ENCODE data around the gene AQP3.

The AQP3 gene

DNA sequence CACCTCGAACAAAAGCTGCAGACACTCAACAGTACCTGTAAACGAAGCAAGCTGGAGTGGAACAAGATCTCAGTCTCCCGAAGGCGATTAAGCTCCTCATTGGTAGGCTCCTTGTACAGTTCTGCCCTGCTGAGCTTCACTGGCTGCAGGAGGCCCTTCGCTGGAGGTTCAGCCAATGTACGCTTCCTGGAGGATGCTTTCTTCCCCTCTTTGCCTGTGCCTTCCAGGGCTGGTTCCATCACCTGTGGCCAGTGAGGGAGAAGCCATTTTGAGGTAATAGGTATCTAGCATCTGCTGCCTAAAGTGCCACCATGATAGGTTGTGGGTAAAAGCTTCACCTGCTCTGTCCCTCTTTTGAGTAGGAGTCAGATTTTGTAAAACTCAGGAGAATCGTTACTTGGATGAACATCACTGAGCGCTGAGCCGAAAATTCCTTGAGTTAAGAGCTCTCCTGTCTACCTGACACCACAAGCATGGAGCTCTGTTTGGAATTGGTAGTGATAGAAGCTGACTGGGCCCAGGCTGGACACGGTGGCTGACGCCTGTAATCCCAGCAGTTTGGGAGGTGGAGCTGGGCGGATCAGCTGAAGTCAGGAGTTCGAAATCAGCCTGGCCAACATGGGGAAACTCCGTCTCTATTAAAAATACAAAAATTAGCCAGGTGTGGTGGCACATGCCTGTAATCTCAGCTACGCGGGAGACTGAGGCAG is 24.9 kb upstream of the AQP3 start:
- Histone ChIP-seq H2AFZ (ENCODE audit: low read length, unreplicated experiment) (no peak overlapping the region), H3K4me1 (ENCODE audit: control insufficient read depth, insufficient read depth, low read length, unreplicated experiment) (peaks cover 18% of the 10 kb centered on the region), H3K79me2 (ENCODE audit: control insufficient read depth, insufficient read depth, low read length, unreplicated experiment) (peaks cover 27% of the 10 kb centered on the region), H3K36me3 (ENCODE audit: insufficient read depth, low read length) (peaks cover 10% of the 10 kb centered on the region), H3K4me3 (ENCODE audit: low read depth, low read length) (peak overlapping the region; percentile 90), H3K27me3 (ENCODE audit: insufficient read depth, low read length) (no peaks in the 10 kb centered on the region), H3K27ac (ENCODE audit: low read depth, low read length) (no peak overlapping the region)

DNA sequence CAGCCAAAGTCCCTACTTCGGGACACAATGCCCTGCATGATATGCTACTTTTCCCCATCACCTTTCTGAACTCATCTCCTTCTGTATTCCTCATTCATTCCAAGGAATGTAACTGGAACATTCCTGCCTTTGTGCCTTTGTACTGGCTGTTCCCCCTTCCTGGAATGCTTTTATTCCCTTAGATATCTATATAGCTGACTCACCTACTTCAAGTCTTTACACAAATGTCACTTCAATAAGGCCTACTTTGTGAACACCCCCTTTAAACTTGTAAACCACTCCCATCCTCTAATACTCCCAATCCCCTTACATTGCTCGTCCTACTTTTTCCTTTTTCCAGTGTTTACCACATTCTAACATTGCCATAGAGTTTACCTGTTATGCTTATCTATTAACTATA is 24.0 kb upstream of the AQP3 start:
- H3K79me2 ChIP-seq (ENCODE audit: control insufficient read depth, insufficient read depth, low read length, unreplicated experiment), result peaks cover 27% of the 10 kb centered on the region
- H3K36me3 ChIP-seq (ENCODE audit: insufficient read depth, low read length), result peaks cover 12% of the 10 kb centered on the region
- H3K27me3 ChIP-seq (ENCODE audit: insufficient read depth, low read length), result no peaks in the 10 kb centered on the region
- no peak overlapping the region for H2AFZ ChIP-seq (ENCODE audit: low read length, unreplicated experiment)
- H3K4me3 ChIP-seq (ENCODE audit: low read depth, low read length), result peak overlapping the region; percentile 19; the same call in 1 of the 2 replicates
- no peak overlapping the region for H3K27ac ChIP-seq (ENCODE audit: low read depth, low read length)
- peaks cover 18% of the 10 kb centered on the region for H3K4me1 ChIP-seq (ENCODE audit: control insufficient read depth, insufficient read depth, low read length, unreplicated experiment)

DNA sequence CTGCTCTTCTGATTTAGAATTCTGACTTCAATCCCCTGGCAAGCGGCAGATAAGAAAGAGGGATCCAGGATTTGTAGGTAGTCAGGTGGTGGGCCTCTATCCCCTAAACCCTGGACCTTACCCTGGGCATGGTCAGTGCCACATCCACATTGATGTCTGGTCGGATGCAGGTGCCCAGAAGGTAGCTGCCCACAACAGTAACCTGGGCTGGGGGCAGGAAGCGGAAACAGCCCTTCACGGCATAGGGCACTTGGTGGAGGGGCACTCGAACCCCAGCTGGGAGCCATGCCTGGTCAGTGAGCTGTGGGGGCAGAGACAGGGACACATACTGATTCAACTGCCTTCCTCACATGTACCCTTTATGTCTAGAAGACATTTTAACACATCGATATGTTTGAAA is 22.5 kb upstream of the AQP3 start:
- no peak overlapping the region for H3K27ac ChIP-seq (ENCODE audit: low read depth, low read length)
- H2AFZ ChIP-seq (ENCODE audit: low read length, unreplicated experiment), result no peak overlapping the region
- H3K4me1 ChIP-seq (ENCODE audit: control insufficient read depth, insufficient read depth, low read length, unreplicated experiment), result peaks cover 18% of the 10 kb centered on the region
- H3K36me3 ChIP-seq (ENCODE audit: insufficient read depth, low read length), result peaks cover 14% of the 10 kb centered on the region
- H3K4me3 ChIP-seq (ENCODE audit: low read depth, low read length), result no peak overlapping the region
- peaks cover 27% of the 10 kb centered on the region for H3K79me2 ChIP-seq (ENCODE audit: control insufficient read depth, insufficient read depth, low read length, unreplicated experiment)
- no peaks in the 10 kb centered on the region for H3K27me3 ChIP-seq (ENCODE audit: insufficient read depth, low read length)

DNA sequence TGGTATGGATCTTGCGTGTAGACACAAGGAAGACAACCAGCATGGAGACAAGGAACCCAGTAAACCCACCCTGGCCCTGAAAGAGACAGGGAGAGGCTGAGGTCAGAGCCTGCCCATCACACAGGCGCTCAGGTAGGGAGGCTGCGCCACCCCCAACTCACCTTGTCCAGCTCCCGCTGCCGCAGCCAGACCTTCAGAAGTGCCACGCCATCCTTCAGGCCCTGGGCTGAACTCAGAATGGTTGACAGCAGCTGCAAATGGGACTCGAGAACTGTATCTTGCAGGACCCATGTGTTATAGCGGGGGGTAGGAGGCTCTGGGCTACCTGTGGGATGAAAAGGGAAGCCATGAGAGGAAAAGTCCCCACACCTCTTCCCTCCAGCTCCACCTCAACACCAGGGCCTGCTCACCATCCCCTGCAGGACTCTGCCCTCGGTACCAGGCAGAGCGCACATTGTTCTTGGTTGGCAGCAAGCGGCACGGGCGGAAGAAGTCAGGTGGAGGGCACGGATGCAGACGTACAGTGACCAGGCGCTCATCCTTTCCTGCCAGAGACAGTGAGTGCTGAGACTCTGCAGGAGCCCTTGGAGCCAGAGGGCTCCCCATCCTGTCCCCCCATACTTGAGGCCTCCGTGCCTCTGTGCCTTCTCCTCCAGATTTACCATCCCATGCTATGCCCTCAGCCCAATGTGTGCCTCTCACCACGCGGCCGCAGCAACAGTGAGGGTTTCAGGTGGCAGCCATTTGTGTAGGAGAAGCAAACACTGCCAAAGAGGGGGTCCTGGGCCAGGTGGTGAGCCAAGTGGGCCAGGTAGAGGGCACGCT is 21.6 kb upstream of the AQP3 start:
- Histone ChIP-seq H3K79me2 (ENCODE audit: control insufficient read depth, insufficient read depth, low read length, unreplicated experiment) (peaks cover 24% of the 10 kb centered on the region), H2AFZ (ENCODE audit: low read length, unreplicated experiment) (no peak overlapping the region), H3K36me3 (ENCODE audit: insufficient read depth, low read length) (peaks cover 16% of the 10 kb centered on the region), H3K27ac (ENCODE audit: low read depth, low read length) (no peak overlapping the region), H3K27me3 (ENCODE audit: insufficient read depth, low read length) (no peaks in the 10 kb centered on the region), H3K4me1 (ENCODE audit: control insufficient read depth, insufficient read depth, low read length, unreplicated experiment) (peaks cover 15% of the 10 kb centered on the region), H3K4me3 (ENCODE audit: low read depth, low read length) (no peak overlapping the region)

DNA sequence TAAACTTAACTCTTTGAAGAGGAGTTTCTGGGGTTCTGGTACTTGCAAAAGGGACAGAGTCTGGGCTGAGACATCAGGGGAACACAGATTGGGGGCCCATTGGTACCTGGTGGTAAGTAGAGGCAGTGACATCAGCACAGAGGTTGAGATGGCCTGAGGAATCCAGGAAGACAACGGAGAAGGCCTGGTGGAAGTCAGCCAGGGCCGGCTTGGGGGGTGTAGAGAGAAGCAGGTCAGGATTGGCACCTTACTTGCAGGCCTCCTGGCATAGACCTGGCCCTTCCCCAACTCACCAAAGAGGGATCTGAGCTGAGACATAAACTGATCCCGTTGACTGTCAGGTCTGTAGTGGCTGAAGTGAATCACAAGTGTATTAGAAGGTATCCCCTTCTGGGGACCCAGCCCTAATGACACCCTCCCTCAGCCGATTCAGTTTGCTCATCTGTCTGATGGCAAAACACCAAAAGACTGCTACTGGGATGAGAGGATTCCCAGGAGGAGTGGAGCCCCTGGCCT is 20.9 kb upstream of the AQP3 start:
- peaks cover 20% of the 10 kb centered on the region for H3K79me2 ChIP-seq (ENCODE audit: control insufficient read depth, insufficient read depth, low read length, unreplicated experiment)
- H3K27me3 ChIP-seq (ENCODE audit: insufficient read depth, low read length), result no peaks in the 10 kb centered on the region
- no peak overlapping the region for H2AFZ ChIP-seq (ENCODE audit: low read length, unreplicated experiment)
- no peak overlapping the region for H3K4me3 ChIP-seq (ENCODE audit: low read depth, low read length)
- H3K36me3 ChIP-seq (ENCODE audit: insufficient read depth, low read length), result peaks cover 16% of the 10 kb centered on the region
- H3K27ac ChIP-seq (ENCODE audit: low read depth, low read length), result no peak overlapping the region
- peaks cover 15% of the 10 kb centered on the region for H3K4me1 ChIP-seq (ENCODE audit: control insufficient read depth, insufficient read depth, low read length, unreplicated experiment)

DNA sequence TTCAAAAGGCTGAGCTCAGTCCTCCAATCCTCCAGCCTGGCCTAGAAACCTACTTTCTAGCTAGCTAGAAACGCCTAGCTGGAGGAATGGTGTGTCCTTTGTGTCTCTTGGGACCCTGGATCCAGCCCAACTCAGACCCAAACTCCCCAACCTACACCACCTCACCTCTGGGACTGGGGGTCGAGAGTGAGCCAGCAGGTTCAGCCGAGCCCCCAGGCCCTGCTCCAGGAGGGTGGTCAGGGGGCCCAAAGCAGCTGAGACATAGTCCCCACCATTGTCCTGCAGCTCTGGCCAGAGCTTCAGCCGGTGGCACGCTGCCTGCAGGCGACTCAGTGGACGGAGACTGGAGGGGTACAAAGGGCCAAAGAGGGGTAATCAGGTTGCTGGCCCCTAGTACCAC is 20.1 kb upstream of the AQP3 start:
- H3K4me3 ChIP-seq (ENCODE audit: low read depth, low read length), result no peak overlapping the region
- H3K4me1 ChIP-seq (ENCODE audit: control insufficient read depth, insufficient read depth, low read length, unreplicated experiment), result peaks cover 14% of the 10 kb centered on the region
- no peaks in the 10 kb centered on the region for H3K27me3 ChIP-seq (ENCODE audit: insufficient read depth, low read length)
- peaks cover 13% of the 10 kb centered on the region for H3K79me2 ChIP-seq (ENCODE audit: control insufficient read depth, insufficient read depth, low read length, unreplicated experiment)
- no peak overlapping the region for H3K27ac ChIP-seq (ENCODE audit: low read depth, low read length)
- peaks cover 16% of the 10 kb centered on the region for H3K36me3 ChIP-seq (ENCODE audit: insufficient read depth, low read length)
- H2AFZ ChIP-seq (ENCODE audit: low read length, unreplicated experiment), result no peak overlapping the region

DNA sequence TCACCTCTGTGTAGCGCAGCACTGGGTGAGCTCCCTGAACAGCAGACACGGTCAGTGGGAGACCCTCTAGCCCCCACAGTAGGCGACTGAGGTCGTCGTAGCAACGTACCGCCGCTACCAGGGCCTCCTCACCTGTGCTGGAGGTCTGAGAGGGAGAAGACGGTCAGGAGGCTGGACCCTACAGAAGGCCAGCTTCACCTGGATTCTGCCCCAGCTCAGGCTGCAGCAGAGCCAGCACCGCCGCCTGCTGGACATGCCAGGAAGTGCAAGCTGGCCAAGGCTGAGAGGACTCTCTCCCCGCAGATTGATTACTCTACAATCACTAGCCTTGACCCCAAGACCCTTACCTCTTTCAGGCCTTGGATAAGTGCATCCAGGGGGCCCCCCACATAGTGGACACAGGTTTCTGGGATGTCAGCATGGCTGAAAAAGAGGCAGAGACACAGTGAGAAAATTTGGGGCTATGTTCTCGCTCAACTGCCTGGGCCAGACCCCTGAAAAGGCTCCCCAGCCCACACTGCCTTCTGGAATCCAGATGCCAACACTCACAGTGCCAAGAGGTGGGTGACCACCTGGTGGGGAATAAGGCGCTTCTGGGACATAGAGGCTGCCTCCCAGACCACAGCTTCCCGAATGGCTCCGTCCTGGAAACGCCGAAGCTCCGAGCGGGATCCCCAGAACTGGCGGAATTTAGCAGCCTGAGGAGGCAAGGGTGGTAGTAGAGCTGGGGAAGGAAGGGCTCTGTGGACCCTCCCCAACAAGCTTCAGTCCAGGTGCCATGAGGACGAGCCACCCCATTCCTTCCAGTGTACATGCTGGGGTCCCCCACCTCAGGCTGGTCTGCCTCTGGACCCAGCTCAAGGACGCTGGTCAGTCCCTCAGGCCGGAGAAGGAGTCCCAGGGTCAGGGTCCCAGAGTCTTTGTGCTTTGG is 19.4 kb upstream of the AQP3 start:
- Histone ChIP-seq H3K4me3 (ENCODE audit: low read depth, low read length) (no peak overlapping the region), H3K27ac (ENCODE audit: low read depth, low read length) (no peak overlapping the region), H3K27me3 (ENCODE audit: insufficient read depth, low read length) (no peaks in the 10 kb centered on the region), H2AFZ (ENCODE audit: low read length, unreplicated experiment) (no peak overlapping the region), H3K36me3 (ENCODE audit: insufficient read depth, low read length) (peaks cover 16% of the 10 kb centered on the region), H3K4me1 (ENCODE audit: control insufficient read depth, insufficient read depth, low read length, unreplicated experiment) (peaks cover 7% of the 10 kb centered on the region), H3K79me2 (ENCODE audit: control insufficient read depth, insufficient read depth, low read length, unreplicated experiment) (peaks cover 6% of the 10 kb centered on the region)

DNA sequence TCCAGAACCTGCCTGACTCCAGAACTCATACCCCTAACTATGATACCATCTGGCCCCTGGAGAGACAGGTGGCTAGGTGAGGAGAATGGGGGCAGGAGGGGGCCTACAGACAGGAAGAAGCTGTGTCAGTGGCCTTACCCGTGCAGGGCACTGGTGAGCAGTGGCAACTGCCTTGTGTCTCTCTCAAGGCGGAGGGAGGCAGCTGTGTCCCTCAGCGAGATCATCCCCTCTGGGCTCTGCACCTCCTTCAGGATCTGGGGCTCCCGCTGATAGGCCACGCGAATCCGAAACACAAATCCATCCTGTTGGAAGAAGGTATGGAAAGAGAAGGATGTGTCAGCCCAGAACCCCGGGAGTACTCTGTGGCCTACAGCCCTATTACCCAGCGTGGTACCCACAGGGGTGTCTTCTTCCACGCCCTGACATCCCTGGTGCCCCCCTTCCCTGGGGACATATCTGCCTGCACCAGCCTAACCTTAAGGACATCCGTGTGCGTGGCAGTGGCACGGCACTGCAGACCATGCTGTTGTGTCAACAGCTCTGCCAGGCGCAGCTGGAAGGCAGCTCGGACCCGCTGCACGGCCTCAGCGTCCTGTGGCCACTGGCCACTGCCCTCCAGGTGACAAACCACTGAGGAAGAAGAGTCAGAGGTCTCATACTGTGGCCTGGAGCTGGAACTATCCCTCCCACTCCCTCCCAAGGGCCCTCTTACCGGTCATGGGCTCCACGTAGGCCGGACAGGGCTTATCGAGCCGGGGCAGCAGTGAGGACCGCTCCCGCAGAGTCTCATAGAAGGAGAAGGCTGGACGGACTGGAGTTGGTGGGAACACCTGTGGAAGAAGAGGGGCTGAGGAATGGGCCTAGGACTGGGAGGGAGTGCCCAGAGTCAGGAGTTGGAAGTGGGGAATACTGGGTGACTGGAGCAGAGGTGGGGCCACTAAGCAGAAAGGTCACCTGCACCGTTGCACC is 18.5 kb upstream of the AQP3 start:
- Histone ChIP-seq H3K4me1 (ENCODE audit: control insufficient read depth, insufficient read depth, low read length, unreplicated experiment) (no peaks in the 10 kb centered on the region), H3K79me2 (ENCODE audit: control insufficient read depth, insufficient read depth, low read length, unreplicated experiment) (peaks cover under 1% of the 10 kb centered on the region), H2AFZ (ENCODE audit: low read length, unreplicated experiment) (no peak overlapping the region), H3K36me3 (ENCODE audit: insufficient read depth, low read length) (peaks cover 10% of the 10 kb centered on the region; the same call in 1 of the 2 replicates), H3K4me3 (ENCODE audit: low read depth, low read length) (no peak overlapping the region), H3K27me3 (ENCODE audit: insufficient read depth, low read length) (no peaks in the 10 kb centered on the region), H3K27ac (ENCODE audit: low read depth, low read length) (no peak overlapping the region)

DNA sequence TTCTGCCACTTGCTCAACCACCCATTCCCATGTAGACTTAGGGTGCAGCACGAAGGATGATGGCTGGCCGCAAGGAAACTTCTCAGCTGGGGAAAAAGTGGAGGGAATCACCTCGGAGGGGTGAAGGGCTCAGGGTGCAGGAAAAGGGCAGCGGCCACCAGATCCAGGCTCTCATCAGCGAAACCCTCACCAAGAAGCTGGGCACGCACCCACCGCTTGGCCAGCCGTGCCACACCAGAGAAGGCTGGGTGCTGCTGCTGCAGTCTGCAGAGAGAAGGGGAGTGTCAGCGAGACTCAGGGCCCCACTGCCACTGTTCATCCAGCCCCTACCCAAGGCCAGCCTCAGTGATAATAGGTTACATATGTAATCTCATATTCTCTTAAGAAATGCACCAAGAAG is 17.7 kb upstream of the AQP3 start:
- H3K4me1 ChIP-seq (ENCODE audit: control insufficient read depth, insufficient read depth, low read length, unreplicated experiment), result no peaks in the 10 kb centered on the region
- H2AFZ ChIP-seq (ENCODE audit: low read length, unreplicated experiment), result no peak overlapping the region
- no peak overlapping the region for H3K4me3 ChIP-seq (ENCODE audit: low read depth, low read length)
- peaks cover 10% of the 10 kb centered on the region; the same call in 1 of the 2 replicates for H3K36me3 ChIP-seq (ENCODE audit: insufficient read depth, low read length)
- no peaks in the 10 kb centered on the region for H3K27me3 ChIP-seq (ENCODE audit: insufficient read depth, low read length)
- no peak overlapping the region for H3K27ac ChIP-seq (ENCODE audit: low read depth, low read length)
- H3K79me2 ChIP-seq (ENCODE audit: control insufficient read depth, insufficient read depth, low read length, unreplicated experiment), result no peaks in the 10 kb centered on the region
